ENCODE data around the gene CD300LG. TPM values are rescaled to one million over a fixed set of nuclear protein-coding genes. Genes with fewer than 3 reads are reported as not detected.

CD300LG gene
- total RNA-seq, 4 donors from 2014 or later = 6.8 to 21.4 (median 9.5) TPM

- peaks cover 19% of the 10 kb centered on the region for H3K36me3 ChIP-seq
- H3K27me3 ChIP-seq = no peaks in the 10 kb centered on the region
- no peak for TF ChIP-seq POLR2A (IDR thresholded peaks at IDR 0.05)
- no peak for TF ChIP-seq POLR2AphosphoS5 (IDR thresholded peaks at IDR 0.05)
- TF ChIP-seq, protein P1, sequence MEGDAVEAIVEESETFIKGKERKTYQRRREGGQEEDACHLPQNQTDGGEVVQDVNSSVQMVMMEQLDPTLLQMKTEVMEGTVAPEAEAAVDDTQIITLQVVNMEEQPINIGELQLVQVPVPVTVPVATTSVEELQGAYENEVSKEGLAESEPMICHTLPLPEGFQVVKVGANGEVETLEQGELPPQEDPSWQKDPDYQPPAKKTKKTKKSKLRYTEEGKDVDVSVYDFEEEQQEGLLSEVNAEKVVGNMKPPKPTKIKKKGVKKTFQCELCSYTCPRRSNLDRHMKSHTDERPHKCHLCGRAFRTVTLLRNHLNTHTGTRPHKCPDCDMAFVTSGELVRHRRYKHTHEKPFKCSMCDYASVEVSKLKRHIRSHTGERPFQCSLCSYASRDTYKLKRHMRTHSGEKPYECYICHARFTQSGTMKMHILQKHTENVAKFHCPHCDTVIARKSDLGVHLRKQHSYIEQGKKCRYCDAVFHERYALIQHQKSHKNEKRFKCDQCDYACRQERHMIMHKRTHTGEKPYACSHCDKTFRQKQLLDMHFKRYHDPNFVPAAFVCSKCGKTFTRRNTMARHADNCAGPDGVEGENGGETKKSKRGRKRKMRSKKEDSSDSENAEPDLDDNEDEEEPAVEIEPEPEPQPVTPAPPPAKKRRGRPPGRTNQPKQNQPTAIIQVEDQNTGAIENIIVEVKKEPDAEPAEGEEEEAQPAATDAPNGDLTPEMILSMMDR (IDR thresholded peaks at IDR 0.05) = no peak
- TF ChIP-seq EP300 (IDR thresholded peaks at IDR 0.05) = no peak
- 83% methylated on average over 7 of the region's 7 CpGs for WGBS
- no peak for DNase-seq (ENCODE audit: low spot score in 2 of 2)
- no peaks in the 10 kb centered on the region for H3K9me3 ChIP-seq
- no peak overlapping the region for H3K4me3 ChIP-seq
- no peak overlapping the region for H3K27ac ChIP-seq
- peaks cover 21% of the 10 kb centered on the region for H3K4me1 ChIP-seq
Measured at GRCh38 chr17:43830510-43831140, 16.4 kb upstream of the CD300LG start.

GRCh38 chr17:43831633-43832032, 15.3 kb upstream of the CD300LG start:
- TF ChIP-seq EP300 (IDR thresholded peaks at IDR 0.05) (no peak), POLR2AphosphoS5 (IDR thresholded peaks at IDR 0.05) (no peak)
- TF ChIP-seq, protein P1 (IDR thresholded peaks at IDR 0.05) = no peak
- DNase-seq (ENCODE audit: low spot score in 2 of 2) = no peak
- Histone ChIP-seq H3K4me3 (peak overlapping the region; percentile 73), H3K4me1 (peaks cover 21% of the 10 kb centered on the region), H3K9me3 (no peaks in the 10 kb centered on the region), H3K27me3 (no peaks in the 10 kb centered on the region), H3K36me3 (peaks cover 13% of the 10 kb centered on the region), H3K27ac (no peak overlapping the region)
- WGBS = 83% methylated on average over 4 of the region's 8 CpGs

DNA sequence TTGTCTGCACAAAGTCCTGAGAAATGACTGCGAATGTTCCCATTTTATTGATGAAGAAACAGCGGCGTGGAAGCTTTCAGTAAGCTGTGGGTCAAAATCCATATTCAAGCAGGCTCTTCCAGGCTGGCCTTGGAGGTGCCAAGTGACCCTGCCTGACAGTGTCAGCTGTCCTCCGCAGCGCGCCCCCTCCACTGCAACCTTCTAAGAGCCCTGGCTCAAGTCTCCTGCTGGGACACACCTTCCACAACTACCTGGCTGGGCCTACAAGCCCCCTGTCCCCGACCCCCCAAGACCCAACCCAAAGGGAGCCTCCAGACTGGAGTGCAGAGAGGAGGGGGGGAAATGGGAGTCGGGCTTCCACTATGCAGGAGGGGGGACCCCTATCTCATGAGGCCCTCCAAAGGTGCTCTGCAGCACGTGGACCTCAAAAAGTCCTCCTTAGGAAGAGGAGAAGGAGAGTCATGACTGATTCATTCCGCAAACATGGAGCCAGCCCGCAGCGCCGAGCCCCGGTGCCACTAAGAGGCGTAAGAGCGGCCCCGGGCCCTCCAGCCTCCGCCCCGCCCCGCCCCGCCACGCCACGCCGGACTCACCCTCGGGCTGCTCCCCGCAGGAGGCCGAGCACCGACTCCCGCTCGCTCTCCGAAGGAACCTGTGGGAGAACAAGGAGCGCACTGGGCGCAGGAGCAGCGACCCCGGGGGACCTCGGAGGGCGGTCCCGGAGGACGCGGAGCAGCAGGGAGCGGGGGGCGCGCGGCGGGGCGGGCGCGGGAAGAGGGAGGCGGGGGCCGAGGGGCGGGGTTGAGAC, 14.6 kb upstream of the CD300LG start:
- no peaks in the 10 kb centered on the region for H3K27me3 ChIP-seq
- H3K36me3 ChIP-seq = peaks cover 9% of the 10 kb centered on the region
- H3K4me1 ChIP-seq = peaks cover 21% of the 10 kb centered on the region
- H3K9me3 ChIP-seq = no peaks in the 10 kb centered on the region
- H3K27ac ChIP-seq = no peak overlapping the region
- 18% methylated on average over 30 of the region's 51 CpGs for WGBS
- TF ChIP-seq EP300 (IDR thresholded peaks at IDR 0.05) = no peak
- TF ChIP-seq POLR2A (IDR thresholded peaks at IDR 0.05) = no peak
- TF ChIP-seq, protein P1 (IDR thresholded peaks at IDR 0.05) = no peak
- TF ChIP-seq POLR2AphosphoS5 (IDR thresholded peaks at IDR 0.05) = no peak
- DNase-seq (ENCODE audit: low spot score in 2 of 2) = peak in 1 of 2 donors; percentile 76
- H3K4me3 ChIP-seq = peak overlapping the region; percentile 73

DNA sequence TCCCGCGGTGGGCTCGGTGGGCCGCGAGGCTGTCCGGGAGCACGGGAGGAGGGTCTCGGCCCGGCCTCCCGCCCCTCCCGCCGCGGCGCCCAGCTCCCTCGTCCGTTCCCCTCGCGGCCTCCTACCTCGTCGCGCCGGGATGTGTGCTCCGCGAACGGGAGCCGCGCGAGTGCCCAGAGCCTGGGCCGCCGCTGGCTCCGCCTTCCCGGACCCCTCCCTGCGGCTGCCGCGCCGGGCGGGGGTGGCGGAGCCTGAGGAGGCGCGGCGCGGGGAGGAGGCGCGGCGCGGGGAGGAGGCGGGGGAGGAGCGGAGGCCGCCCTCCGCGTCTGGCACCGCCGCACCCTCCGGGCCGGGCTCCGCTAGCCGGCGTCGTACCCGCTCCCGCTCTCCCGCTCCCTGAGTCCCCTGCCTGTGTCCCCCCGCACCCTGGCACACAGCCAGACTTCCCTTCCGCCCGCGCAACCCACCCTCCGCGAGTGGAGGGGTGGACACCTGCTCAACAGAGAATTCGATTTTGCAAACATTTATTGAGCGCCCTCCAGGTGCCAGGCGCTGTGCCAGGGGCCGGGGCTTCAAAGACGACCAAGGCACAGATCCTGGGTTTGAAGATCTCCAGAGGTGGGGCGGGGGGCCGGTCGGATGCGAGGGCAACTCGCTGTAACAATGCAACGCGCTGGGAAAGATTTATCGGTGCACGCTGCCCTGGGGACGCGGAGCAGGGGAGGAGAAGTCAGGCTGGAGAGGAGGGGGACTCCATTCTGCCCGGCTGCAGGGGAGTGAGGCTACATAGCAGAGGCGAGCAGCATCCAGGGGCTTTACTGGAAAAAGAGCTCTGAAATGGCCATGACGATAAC, 13.8 kb upstream of the CD300LG start, which contains the start of gene MPP3:
MPP3 (minus strand) TSS at position 171 of the 854 bp plus-strand sequence. CDS start 1,240 bp downstream, outside the sequence.
- peak within 1 kb of the TSS; percentile 73 for H3K4me3 ChIP-seq
- no peaks in the 10 kb centered on the region for H3K9me3 ChIP-seq
- TF ChIP-seq, protein P1 (IDR thresholded peaks at IDR 0.05) = no peak
- TF ChIP-seq POLR2A (IDR thresholded peaks at IDR 0.05) (no peak), EP300 (IDR thresholded peaks at IDR 0.05) (no peak), POLR2AphosphoS5 (IDR thresholded peaks at IDR 0.05) (no peak)
- H3K36me3 ChIP-seq = peaks cover 9% of the 10 kb centered on the region
- H3K27me3 ChIP-seq = no peaks in the 10 kb centered on the region
- H3K27ac ChIP-seq = no peak within 1 kb of the TSS
- 4% methylated on average over 20 of the region's 87 CpGs for WGBS
- DNase-seq (ENCODE audit: low spot score in 2 of 2) = no peak
- peaks cover 21% of the 10 kb centered on the region for H3K4me1 ChIP-seq

Data from suprapubic skin (tissue), 4 donors.